HS-5 (cell line): Measurements from ENCODE around the gene ITK.

Experiments
- DNase-seq: peaks from one replicate; pipeline ENCODE4 v3.0.0-alpha.2; 2012; ENCODE audit warnings: low read depth

Gene ITK

GRCh38 chr5:157180374-157181264 is at the start of gene ITK:
Gene ITK, plus strand, starts transcription at chr5:157180840. Its CDS starts 138 bp downstream, at chr5:157180978.
- DNase-seq = no peak

- DNase-seq = no peak
Observed at GRCh38 chr5:157130925-157131324, 49.7 kb upstream of the ITK start.

GRCh38 chr5:157132281-157132612 is 48.4 kb upstream of the ITK start:
- no peak for DNase-seq

GRCh38 chr5:157137691-157138090 is 42.9 kb upstream of the ITK start:
- no peak for DNase-seq

- peak; percentile 98 for DNase-seq
Observed at GRCh38 chr5:157142317-157143126, 38.1 kb upstream of the ITK start, which contains the start of gene MED7. Gene MED7, minus strand, starts transcription at chr5:157142865. Its CDS starts 3,434 bp downstream, at chr5:157139431.

- DNase-seq = no peak
Observed at GRCh38 chr5:157143127-157143971, 37.3 kb upstream of the ITK start.

GRCh38 chr5:157148734-157149615 is 31.7 kb upstream of the ITK start:
- DNase-seq = peak; percentile 24

- no peak for DNase-seq
Observed at GRCh38 chr5:157150995-157151394, 29.6 kb upstream of the ITK start.

GRCh38 chr5:157155297-157155696 is 25.3 kb upstream of the ITK start:
- no peak for DNase-seq

- DNase-seq = no peak
Observed at GRCh38 chr5:157157293-157157891, 23.2 kb upstream of the ITK start.

GRCh38 chr5:157159209-157159751 is 21.4 kb upstream of the ITK start:
- DNase-seq = no peak

- DNase-seq = no peak
Observed at GRCh38 chr5:157160001-157160400, 20.6 kb upstream of the ITK start.

- no peak for DNase-seq
Observed at GRCh38 chr5:157161996-157162395, 18.6 kb upstream of the ITK start.

GRCh38 chr5:157162919-157163510 is 17.6 kb upstream of the ITK start:
- DNase-seq = no peak

- no peak for DNase-seq
Observed at GRCh38 chr5:157164521-157164920, 16.1 kb upstream of the ITK start.

GRCh38 chr5:157165261-157165660 is 15.4 kb upstream of the ITK start:
- DNase-seq = no peak

GRCh38 chr5:157165668-157166067 is 15.0 kb upstream of the ITK start:
- DNase-seq = no peak

GRCh38 chr5:157166214-157167213 is 14.1 kb upstream of the ITK start, which contains the start of gene GARIN3:
Gene GARIN3, minus strand, starts transcription at chr5:157166264. Its CDS starts 96 bp downstream, at chr5:157166168.
- DNase-seq = no peak

GRCh38 chr5:157167214-157167621 is 13.4 kb upstream of the ITK start:
- peak; percentile 23 for DNase-seq
